Upper lobe of left lung (tissue), 6 donors: Measurements from ENCODE around the gene KCNIP1. TPM values are rescaled to one million over a fixed set of nuclear protein-coding genes. Genes with fewer than 3 reads are reported as not detected.

Source experiments
- ATAC-seq, 2 donors: fragments of 200-7000 bp; cut with Tn5 transposase; one replicate each; pipeline ENCODE4 v1.9.1; 2022; ENCODE audit warnings: mild to moderate bottlenecking in 2 of 2, moderate library complexity in 2 of 2; ENCODE audit not compliant: low FRiP score in 2 of 2
- DNase-seq, 2 donors: peaks; one replicate each; pipeline ENCODE4 v3.0.0-alpha.2; 2019 to 2020
- H3K27ac ChIP-seq, 4 donors: fragments of 200-600 bp; sonication (generic); one replicate each; pipeline ENCODE4 v1.5.1; 2016 to 2019
- H3K27me3 ChIP-seq, 4 donors: fragments of 200-600 bp; sonication (generic); one replicate each; pipeline ENCODE4 v1.5.1; 2017 to 2019
- H3K36me3 ChIP-seq, 4 donors: fragments of 200-600 bp; sonication (generic); one replicate each; pipeline ENCODE4 v1.5.1; 2016 to 2019
- H3K4me1 ChIP-seq, 4 donors: fragments of 200-600 bp; sonication (generic); one replicate each; pipeline ENCODE4 v1.5.1; 2018 to 2019
- H3K4me3 ChIP-seq, 4 donors: fragments of 200-600 bp; sonication (generic); one replicate each; pipeline ENCODE4 v1.5.1; 2017 to 2019; ENCODE audit warnings: mild to moderate bottlenecking in 2 of 4, moderate library complexity in 1 of 4
- H3K9me3 ChIP-seq, 4 donors: fragments of 200-600 bp; sonication (generic); one replicate each; pipeline ENCODE4 v1.5.1; 2018 to 2019
- CTCF ChIP-seq, 6 experiments: fragments of 450-650 bp in 4 of 6; fragments of 200-600 bp in 2 of 6; sonication (generic) in 2 of 6; IDR thresholded peaks; one replicate each; pipeline ENCODE4 v1.5.1; 2016 to 2019; ENCODE audit warnings: antibody characterized with exemption in 6 of 6
- EP300 ChIP-seq, 4 donors: sonication (generic); formaldehyde crosslinking; IDR thresholded peaks; one replicate each; pipeline ENCODE4 v1.5.1; 2017; ENCODE audit warnings: antibody characterized with exemption in 4 of 4, control low read depth in 2 of 4
- POLR2A ChIP-seq, 4 donors: fragments of 450-650 bp; IDR thresholded peaks; one replicate each; pipeline ENCODE4 v1.5.1; 2016 to 2017; ENCODE audit warnings: antibody characterized with exemption in 4 of 4, mild to moderate bottlenecking in 2 of 4
- POLR2AphosphoS5 ChIP-seq, 2 donors: sonication (generic); formaldehyde crosslinking; IDR thresholded peaks; one replicate each; pipeline ENCODE4 v1.5.1; 2017; ENCODE audit warnings: antibody characterized with exemption in 2 of 2
- WGBS, 2 donors: methylation state at CpG; one replicate each; pipeline ENCODE4 v1.1.5; 2017 to 2018; 5-methylcytosine and 5-hydroxymethylcytosine counted together
- total RNA-seq, 6 donors: library from RNA; depleted of rRNA in 4 of 6; stranded (reverse); fragments of >200 nt in 4 of 6; gene quantifications; one replicate each; pipeline versions ENCODE4 v1.1.0 to v1.2.1, GENCODE V29; 2016 to 2021
- donor health status: DM: no; HTN: no; CAD: no; lungs with moderate emphysema.
- donor health status: DM: no; HTN: yes; CAD: no; lungs with severe emphysema.

Gene KCNIP1
- total RNA-seq = 1 to 10 TPM in 5 of 6 donors, not detected in 1; 1.9 to 3.3 (median 2.9) TPM

GRCh38 chr5:170503990-170504596 is at the start of gene KCNIP1:
TSS of gene KCNIP1 (plus strand) at chr5:170504020.
- WGBS, 2 donors = 6 to 31% methylated on average over 9 to 31 of the region's 65 CpGs
- peaks cover 3 to 9% (median 6%) of the 10 kb centered on the region in 4 donors for H3K4me1 ChIP-seq
- peaks cover 0 to 11% (median 4%) of the 10 kb centered on the region in 4 donors for H3K27me3 ChIP-seq
- TF ChIP-seq POLR2A (IDR thresholded peaks at IDR 0.05) (no peak), EP300 (IDR thresholded peaks at IDR 0.05) (no peak), CTCF (IDR thresholded peaks at IDR 0.05) (no peak), POLR2AphosphoS5 (IDR thresholded peaks at IDR 0.05) (no peak)
- H3K36me3 ChIP-seq = no peaks in the 10 kb centered on the region
- DNase-seq (peak in 1 of 2 donors; percentile 86), ATAC-seq (peak in 1 of 2 donors; percentile 53)
- peak within 1 kb of the TSS in 3 of 4 donors; percentile 9 to 39 (median 27) for H3K4me3 ChIP-seq
- no peak within 1 kb of the TSS for H3K27ac ChIP-seq
- no peaks in the 10 kb centered on the region for H3K9me3 ChIP-seq

GRCh38 chr5:170463426-170463825 is 40.4 kb upstream of the KCNIP1 start:
- H3K27ac ChIP-seq = no peak overlapping the region
- H3K27me3 ChIP-seq = no peaks in the 10 kb centered on the region
- H3K4me3 ChIP-seq = no peak overlapping the region
- peaks cover 0 to 10% (median 4%) of the 10 kb centered on the region in 4 donors for H3K9me3 ChIP-seq
- TF ChIP-seq POLR2A (IDR thresholded peaks at IDR 0.05) = no peak
- TF ChIP-seq POLR2AphosphoS5 (IDR thresholded peaks at IDR 0.05) = no peak
- no peak for TF ChIP-seq EP300 (IDR thresholded peaks at IDR 0.05)
- no peak for TF ChIP-seq CTCF (IDR thresholded peaks at IDR 0.05)
- WGBS, 2 donors = 91 to 94% methylated on average over 1 of the region's 1 CpG
- ATAC-seq (no peak), DNase-seq (no peak)
- no peaks in the 10 kb centered on the region for H3K36me3 ChIP-seq
- no peaks in the 10 kb centered on the region for H3K4me1 ChIP-seq

- Histone ChIP-seq H3K4me1 (no peaks in the 10 kb centered on the region), H3K27me3 (no peaks in the 10 kb centered on the region), H3K36me3 (no peaks in the 10 kb centered on the region), H3K9me3 (peaks cover 0 to 10% (median 4%) of the 10 kb centered on the region in 4 donors), H3K27ac (no peak overlapping the region), H3K4me3 (no peak overlapping the region)
- WGBS, 2 donors = 72 to 79% methylated on average over 8 to 10 of the region's 10 CpGs
- DNase-seq (no peak), ATAC-seq (no peak)
- TF ChIP-seq CTCF (IDR thresholded peaks at IDR 0.05) (no peak), POLR2A (IDR thresholded peaks at IDR 0.05) (no peak), POLR2AphosphoS5 (IDR thresholded peaks at IDR 0.05) (no peak), EP300 (IDR thresholded peaks at IDR 0.05) (no peak)
These were observed 39.3 kb upstream of the KCNIP1 start for GRCh38 chr5:170464280-170465127.

GRCh38 chr5:170466553-170466952 is 37.3 kb upstream of the KCNIP1 start:
- Histone ChIP-seq H3K4me3 (no peak overlapping the region), H3K4me1 (no peaks in the 10 kb centered on the region), H3K27ac (no peak overlapping the region), H3K36me3 (no peaks in the 10 kb centered on the region), H3K9me3 (no peaks in the 10 kb centered on the region), H3K27me3 (no peaks in the 10 kb centered on the region)
- 88 to 94% methylated on average over 3 of the region's 3 CpGs for WGBS, 2 donors
- TF ChIP-seq CTCF (IDR thresholded peaks at IDR 0.05) (no peak), EP300 (IDR thresholded peaks at IDR 0.05) (no peak), POLR2AphosphoS5 (IDR thresholded peaks at IDR 0.05) (no peak), POLR2A (IDR thresholded peaks at IDR 0.05) (no peak)
- no peak for DNase-seq
- no peak for ATAC-seq
